HEK293 (cell line): ENCODE data around the gene ARMC2.

Experiments
- CTCF ChIA-PET: fragments of 350-600 bp; formaldehyde crosslinking; extraction: SDS; loops from one replicate; lab custom pipeline; 2021; ENCODE audit warnings: antibody characterized with exemption; lab: Yijun Ruan, JAX
- POLR2A ChIA-PET: fragments of 300-600 bp; formaldehyde crosslinking; extraction: SDS; loops from one replicate; lab custom pipeline; 2020; ENCODE audit warnings: antibody characterized with exemption, inconsistent platforms; lab: Yijun Ruan, JAX
- H3K27ac ChIP-seq: fragments of 200-500 bp; sonication (Bioruptor generic); 2 replicates; pipeline ENCODE4 v1.5.1; 2014; ENCODE audit warnings: low read depth, low read length, control low read depth, inconsistent platforms; ENCODE audit errors: extremely low read depth
- H3K36me3 ChIP-seq, 2 experiments: fragments of 200-500 bp in 1 of 2; sonication (Bioruptor generic) in 1 of 2; 1 replicate in 1 of 2; 2 replicates in 1 of 2; pipeline ENCODE4 v1.5.1; 2014 to 2017; ENCODE audit warnings: inconsistent platforms in 2 of 2, low read length in 2 of 2; ENCODE audit not compliant: control insufficient read depth in 2 of 2, insufficient read depth in 1 of 2
- H3K4me1 ChIP-seq: fragments of 200-500 bp; sonication (Bioruptor generic); 2 replicates; pipeline ENCODE4 v1.5.1; 2014; ENCODE audit warnings: mild to moderate bottlenecking, low read length, inconsistent platforms; ENCODE audit not compliant: control insufficient read depth, insufficient read depth
- H3K4me3 ChIP-seq: 2 replicates; pipeline ENCODE4 v1.5.1; 2011; ENCODE audit warnings: low read depth, mild to moderate bottlenecking, control low read depth, low read length, moderate library complexity
- H3K9me3 ChIP-seq: fragments of 200-500 bp; sonication (Bioruptor generic); 2 replicates; pipeline ENCODE4 v1.5.1; 2014; ENCODE audit warnings: low read depth, low read length, inconsistent platforms; ENCODE audit not compliant: control insufficient read depth, insufficient read depth
- GLI4 ChIP-seq: fragments of 450-650 bp; formaldehyde crosslinking; IDR thresholded peaks from 2 replicates; pipeline ENCODE4 v1.5.1; 2016; ENCODE audit warnings: missing biosample characterization, missing genetic modification characterization
- GLIS1 ChIP-seq: fragments of 450-650 bp; formaldehyde crosslinking; IDR thresholded peaks from 2 replicates; pipeline ENCODE4 v1.5.1; 2016; ENCODE audit warnings: missing biosample characterization, missing genetic modification characterization
- PRDM1 ChIP-seq: fragments of 450-650 bp; formaldehyde crosslinking; IDR thresholded peaks from 2 replicates; pipeline ENCODE4; 2016; ENCODE audit warnings: missing biosample characterization, missing genetic modification characterization
- SCRT2 ChIP-seq: fragments of 450-650 bp; formaldehyde crosslinking; IDR thresholded peaks from 2 replicates; pipeline ENCODE4 v1.5.1; 2016; ENCODE audit warnings: missing biosample characterization, missing genetic modification characterization
- WT1 ChIP-seq: fragments of 450-650 bp; formaldehyde crosslinking; IDR thresholded peaks from 2 replicates; pipeline ENCODE4 v1.5.1; 2016; ENCODE audit warnings: missing biosample characterization, missing genetic modification characterization
- ZBTB7A ChIP-seq: fragments of 450-650 bp; formaldehyde crosslinking; IDR thresholded peaks from 2 replicates; pipeline ENCODE4 v1.5.1; 2016; ENCODE audit warnings: low read depth, missing biosample characterization, missing genetic modification characterization
- ZFP37 ChIP-seq: fragments of 450-650 bp; formaldehyde crosslinking; IDR thresholded peaks from 2 replicates; pipeline ENCODE4 v1.5.1; 2016; ENCODE audit warnings: missing biosample characterization, missing genetic modification characterization
- ZNF133 ChIP-seq: fragments of 450-650 bp; formaldehyde crosslinking; IDR thresholded peaks from 2 replicates; pipeline ENCODE4 v1.5.1; 2016; ENCODE audit warnings: missing biosample characterization, missing genetic modification characterization
- ZNF157 ChIP-seq: fragments of 450-650 bp; formaldehyde crosslinking; IDR thresholded peaks from 2 replicates; pipeline ENCODE4 v1.5.1; 2016; ENCODE audit warnings: missing biosample characterization, missing genetic modification characterization
- ZNF16 ChIP-seq: fragments of 450-650 bp; formaldehyde crosslinking; IDR thresholded peaks from 2 replicates; pipeline ENCODE4 v1.5.1; 2016; ENCODE audit warnings: low read depth, missing biosample characterization, missing genetic modification characterization
- ZNF223 ChIP-seq: fragments of 450-650 bp; formaldehyde crosslinking; IDR thresholded peaks from 2 replicates; pipeline ENCODE4 v1.5.1; 2016; ENCODE audit warnings: missing biosample characterization, missing genetic modification characterization
- ZNF23 ChIP-seq: fragments of 450-650 bp; formaldehyde crosslinking; IDR thresholded peaks from 2 replicates; pipeline ENCODE4 v1.5.1; 2016; ENCODE audit warnings: missing biosample characterization, missing genetic modification characterization, borderline replicate concordance
- ZNF266 ChIP-seq: fragments of 450-650 bp; formaldehyde crosslinking; IDR thresholded peaks from 2 replicates; pipeline ENCODE4 v1.5.1; 2016; ENCODE audit warnings: missing biosample characterization, missing genetic modification characterization, low read depth
- ZNF274 ChIP-seq, 2 experiments: fragments of 200-500 bp in 1 of 2; fragments of 450-650 bp in 1 of 2; sonication (Bioruptor generic) in 1 of 2; formaldehyde crosslinking in 1 of 2; IDR thresholded peaks; 2 replicates each; pipeline versions ENCODE4 v1.5.1 to v1.6.1; 2014 to 2016; ENCODE audit warnings: borderline replicate concordance in 1 of 2, inconsistent platforms in 1 of 2, low read length in 1 of 2, missing biosample characterization in 1 of 2, missing genetic modification characterization in 1 of 2
- ZNF394 ChIP-seq: fragments of 450-650 bp; formaldehyde crosslinking; IDR thresholded peaks from 2 replicates; pipeline ENCODE4 v1.5.1; 2016; ENCODE audit warnings: missing biosample characterization, missing genetic modification characterization, mild to moderate bottlenecking, moderate library complexity, borderline replicate concordance
- ZNF416 ChIP-seq: fragments of 450-650 bp; formaldehyde crosslinking; IDR thresholded peaks from 2 replicates; pipeline ENCODE4 v1.5.1; 2016; ENCODE audit warnings: missing biosample characterization, missing genetic modification characterization
- ZNF423 ChIP-seq: fragments of 450-650 bp; formaldehyde crosslinking; IDR thresholded peaks from 2 replicates; pipeline ENCODE4 v1.5.1; 2016; ENCODE audit warnings: missing biosample characterization, missing genetic modification characterization
- ZNF426 ChIP-seq: fragments of 450-650 bp; formaldehyde crosslinking; IDR thresholded peaks from 2 replicates; pipeline ENCODE4 v1.5.1; 2017; ENCODE audit warnings: missing biosample characterization, missing genetic modification characterization, mild to moderate bottlenecking, inconsistent platforms, moderate library complexity
- ZNF510 ChIP-seq: fragments of 450-650 bp; formaldehyde crosslinking; IDR thresholded peaks from 2 replicates; pipeline ENCODE4 v1.5.1; 2018; ENCODE audit warnings: mild to moderate bottlenecking, missing genetic modification characterization, missing biosample characterization; ENCODE audit not compliant: insufficient replicate concordance
- ZNF529 ChIP-seq: fragments of 450-650 bp; formaldehyde crosslinking; IDR thresholded peaks from 2 replicates; pipeline ENCODE4 v1.5.1; 2017; ENCODE audit warnings: missing genetic modification characterization, missing biosample characterization; ENCODE audit not compliant: insufficient replicate concordance
- ZNF654 ChIP-seq: fragments of 450-650 bp; formaldehyde crosslinking; IDR thresholded peaks from 2 replicates; pipeline ENCODE4 v1.5.1; 2016; ENCODE audit warnings: low read depth, missing biosample characterization, missing genetic modification characterization
- ZNF660 ChIP-seq: fragments of 450-650 bp; IDR thresholded peaks from 2 replicates; pipeline ENCODE4 v1.5.1; 2018; ENCODE audit warnings: missing biosample characterization, mild to moderate bottlenecking, missing genetic modification characterization
- ZNF670 ChIP-seq: fragments of 450-650 bp; formaldehyde crosslinking; IDR thresholded peaks from 2 replicates; pipeline ENCODE4 v1.5.1; 2016; ENCODE audit warnings: missing biosample characterization, missing genetic modification characterization, low read depth
- ZNF777 ChIP-seq: fragments of 450-650 bp; formaldehyde crosslinking; IDR thresholded peaks from 2 replicates; pipeline ENCODE4 v1.5.1; 2017; ENCODE audit warnings: missing biosample characterization, missing genetic modification characterization, borderline replicate concordance
- ZSCAN30 ChIP-seq: fragments of 450-650 bp; IDR thresholded peaks from 2 replicates; pipeline ENCODE4 v1.5.1; 2018; ENCODE audit warnings: missing biosample characterization, mild to moderate bottlenecking, missing genetic modification characterization, moderate library complexity
- TF ChIP-seq, protein P1 (sequence below): fragments of 450-650 bp; formaldehyde crosslinking; IDR thresholded peaks from 2 replicates; pipeline ENCODE4 v1.5.1; 2016; ENCODE audit warnings: missing biosample characterization, missing genetic modification characterization
- TF ChIP-seq, protein P2 (sequence below): fragments of 450-650 bp; formaldehyde crosslinking; IDR thresholded peaks from 2 replicates; pipeline ENCODE4 v1.5.1; 2016; ENCODE audit warnings: missing biosample characterization, missing genetic modification characterization

Gene ARMC2

GRCh38 chr6:108988765-108989164, 140.5 kb downstream of the ARMC2 start (continued):
- TF ChIP-seq ZNF426 (tag by site-specific recombination) (no peak), ZNF660 (tag by site-specific recombination) (no peak), GLIS1 (tag by site-specific recombination) (no peak), ZNF394 (tag by site-specific recombination) (no peak), PRDM1 (tag by site-specific recombination) (no peak)

DNA sequence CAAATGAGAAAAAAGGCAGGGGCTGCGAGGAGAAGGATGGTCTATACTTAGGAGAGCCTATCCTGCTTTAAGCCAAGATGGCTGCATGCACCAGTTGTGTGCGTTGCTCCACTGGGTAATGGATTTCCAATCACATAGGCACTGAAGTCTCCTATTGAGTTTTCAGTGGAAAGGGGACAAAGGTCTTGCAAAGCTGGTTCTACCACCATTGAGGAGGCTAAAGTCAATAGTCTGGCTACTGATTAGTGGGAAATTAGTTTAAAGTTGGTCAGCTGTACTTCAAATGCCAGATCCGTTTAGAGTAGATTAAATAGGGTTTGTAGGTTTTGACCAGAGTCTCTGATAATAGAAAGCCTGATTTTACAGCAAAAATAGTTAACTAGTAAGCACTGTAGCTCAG, 141.5 kb downstream of the ARMC2 start:
- Histone ChIP-seq H3K4me3 (no peak overlapping the region), H3K36me3 (peaks cover 68 to 86% of the 10 kb centered on the region in 2 experiments), H3K9me3 (no peaks in the 10 kb centered on the region), H3K4me1 (no peaks in the 10 kb centered on the region), H3K27ac (no peak overlapping the region)
- POLR2A ChIA-PET = no interaction called here
- no peak for TF ChIP-seq WT1 (tag by site-specific recombination)
- no peak for TF ChIP-seq ZFP37
- CTCF ChIA-PET = interaction anchor here (0.7 to 1.1 kb wide), 2 partner anchors 75 to 407 kb away, joined by 4 to 5 read pairs; no protein-coding TSS in a partner anchor

- no peak for TF ChIP-seq ZNF529 (tag by site-specific recombination)
- no peak for TF ChIP-seq ZNF777 (tag by site-specific recombination)
- TF ChIP-seq ZNF157 = no peak
- TF ChIP-seq ZNF16 = no peak
- no peak for TF ChIP-seq ZSCAN30
- TF ChIP-seq ZNF423 = no peak
- TF ChIP-seq ZNF510 (tag by site-specific recombination) = no peak
- no peak for TF ChIP-seq ZNF670 (tag by site-specific recombination)
- H3K27ac ChIP-seq = no peak overlapping the region
- peaks cover 58 to 91% of the 10 kb centered on the region in 2 experiments for H3K36me3 ChIP-seq
- no peak overlapping the region for H3K4me3 ChIP-seq
- no peaks in the 10 kb centered on the region for H3K4me1 ChIP-seq
- ChIA-PET POLR2A (interaction anchor here (0.6 kb wide), 1 partner anchor 39 kb away, joined by 6 read pairs; no protein-coding TSS in a partner anchor), CTCF (interaction anchor here (1.8 kb wide), 1 partner anchor 79 kb away, joined by 3 read pairs; no protein-coding TSS in a partner anchor)
- no peaks in the 10 kb centered on the region for H3K9me3 ChIP-seq
These were observed 145.7 kb downstream of the ARMC2 start for GRCh38 chr6:108993876-108994275.

- ChIA-PET CTCF (interaction anchor here (0.6 to 1.6 kb wide), 2 partner anchors 77 to 83 kb away, joined by 3 to 4 read pairs; no protein-coding TSS in a partner anchor), POLR2A (no interaction called here)
- Histone ChIP-seq H3K9me3 (no peaks in the 10 kb centered on the region), H3K4me3 (no peak overlapping the region), H3K4me1 (peaks cover 6% of the 10 kb centered on the region; the same call in 1 of the 2 replicates), H3K36me3 (peaks cover 58 to 92% of the 10 kb centered on the region in 2 experiments), H3K27ac (no peak overlapping the region)
- TF ChIP-seq ZNF654 (tag by site-specific recombination) = no peak
These were observed 147.1 kb downstream of the ARMC2 start for GRCh38 chr6:108995296-108995695.

GRCh38 chr6:108996208-108996607, 148.0 kb downstream of the ARMC2 start:
- CTCF ChIA-PET = interaction anchor here (1.3 to 1.6 kb wide), 2 partner anchors 57 to 76 kb away, joined by 4 read pairs; no protein-coding TSS in a partner anchor
- Histone ChIP-seq H3K4me3 (no peak overlapping the region), H3K36me3 (peaks cover 55 to 90% of the 10 kb centered on the region in 2 experiments), H3K9me3 (no peaks in the 10 kb centered on the region), H3K27ac (no peak overlapping the region), H3K4me1 (peaks cover 13% of the 10 kb centered on the region)
- POLR2A ChIA-PET = no interaction called here
- TF ChIP-seq, protein P1, sequence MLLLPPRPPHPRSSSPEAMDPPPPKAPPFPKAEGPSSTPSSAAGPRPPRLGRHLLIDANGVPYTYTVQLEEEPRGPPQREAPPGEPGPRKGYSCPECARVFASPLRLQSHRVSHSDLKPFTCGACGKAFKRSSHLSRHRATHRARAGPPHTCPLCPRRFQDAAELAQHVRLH (tag by site-specific recombination) = no peak
- TF ChIP-seq GLI4 (no peak), ZNF223 (tag by site-specific recombination) (no peak), ZNF274 (IDR thresholded peaks at IDR 0.05; ENCODE audit: low read length) (no peak), ZNF274 (tag by site-specific recombination; IDR thresholded peaks at IDR 0.05; ENCODE audit: borderline replicate concordance) (no peak), ZSCAN30 (no peak), ZNF416 (tag by site-specific recombination) (no peak), ZNF266 (tag by site-specific recombination) (no peak), ZBTB7A (tag by site-specific recombination) (no peak), ZNF133 (tag by site-specific recombination) (no peak), ZNF23 (tag by site-specific recombination) (no peak), SCRT2 (tag by site-specific recombination) (no peak)
- TF ChIP-seq, protein P2, sequence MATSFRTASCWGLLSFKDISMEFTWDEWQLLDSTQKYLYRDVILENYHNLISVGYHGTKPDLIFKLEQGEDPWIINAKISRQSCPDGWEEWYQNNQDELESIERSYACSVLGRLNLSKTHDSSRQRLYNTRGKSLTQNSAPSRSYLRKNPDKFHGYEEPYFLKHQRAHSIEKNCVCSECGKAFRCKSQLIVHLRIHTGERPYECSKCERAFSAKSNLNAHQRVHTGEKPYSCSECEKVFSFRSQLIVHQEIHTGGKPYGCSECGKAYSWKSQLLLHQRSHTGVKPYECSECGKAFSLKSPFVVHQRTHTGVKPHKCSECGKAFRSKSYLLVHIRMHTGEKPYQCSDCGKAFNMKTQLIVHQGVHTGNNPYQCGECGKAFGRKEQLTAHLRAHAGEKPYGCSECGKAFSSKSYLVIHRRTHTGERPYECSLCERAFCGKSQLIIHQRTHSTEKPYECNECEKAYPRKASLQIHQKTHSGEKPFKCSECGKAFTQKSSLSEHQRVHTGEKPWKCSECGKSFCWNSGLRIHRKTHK (tag by site-specific recombination) = no peak
